HepG2 (cell line): ENCODE results near the gene ENO3. TPM values are rescaled to one million over a fixed set of nuclear protein-coding genes. Genes with fewer than 3 reads are reported as not detected.

Experiments used
- ATAC-seq: fragments of 200-7000 bp; cut with Tn5 transposase; 3 replicates; pipeline ENCODE4 v1.9.1; 2020; ENCODE audit warnings: mild to moderate bottlenecking, moderate library complexity
- BruUV-seq: library from RNA; stranded (reverse); fragments of 400-500 nt; replicated peaks from 2 replicates; lab custom pipeline; 2021; lab: Mats Ljungman, UMichigan
- CTCF ChIA-PET: fragments of 300-600 bp; formaldehyde crosslinking; extraction: SDS; loops from one replicate; lab custom pipeline; 2021; ENCODE audit warnings: low total read pairs, inconsistent platforms, low intra/inter-chr PET ratio; lab: Yijun Ruan, JAX
- POLR2A ChIA-PET: fragments of 350-600 bp; sonication (Branson Sonifier 250); formaldehyde crosslinking; loops from one replicate; lab custom pipeline; 2020; ENCODE audit warnings: antibody characterized with exemption, inconsistent platforms; lab: Yijun Ruan, JAX
- DNase-seq: peaks from one replicate; pipeline ENCODE4 v3.0.0-alpha.2; 2015; ENCODE audit warnings: low spot score
- FAIRE-seq: peaks from 3 replicates; lab custom pipeline; 2011; peaks lifted over from hg19 to GRCh38; lab: Jason Lieb, UNC
- H2AFZ ChIP-seq: one replicate; pipeline ENCODE4 v1.6.1; 2011; ENCODE audit warnings: low read length, inconsistent platforms
- H3K27ac ChIP-seq: fragments of 300-600 bp; 3 replicates; pipeline ENCODE4 v1.8.0; 2011; ENCODE audit warnings: mixed run types, mild to moderate bottlenecking, mixed read lengths, low read length, inconsistent platforms; ENCODE audit not compliant: insufficient read depth; ENCODE audit errors: extremely low read length
- H3K27me3 ChIP-seq, 2 experiments: fragments of 200-600 bp in 1 of 2; 2 replicates in 1 of 2; 3 replicates in 1 of 2; pipeline versions ENCODE4 v1.6.0 to v1.8.0; 2011; ENCODE audit warnings: low read length in 2 of 2, mild to moderate bottlenecking in 2 of 2, moderate library complexity in 2 of 2, inconsistent platforms in 1 of 2; ENCODE audit not compliant: insufficient read depth in 2 of 2, control insufficient read depth in 1 of 2
- H3K36me3 ChIP-seq, 2 experiments: fragments of 200-600 bp in 1 of 2; replicated peaks in 1 of 2; 2 replicates in 1 of 2; 3 replicates in 1 of 2; pipeline versions ENCODE4 v1.5.1 to v1.8.0; 2011; ENCODE audit warnings: low read length in 2 of 2, inconsistent platforms in 1 of 2; ENCODE audit not compliant: insufficient read depth in 2 of 2, control insufficient read depth in 1 of 2
- H3K4me1 ChIP-seq: 2 replicates; pipeline ENCODE4 v1.5.1; 2012; ENCODE audit warnings: low read length, inconsistent platforms; ENCODE audit not compliant: insufficient read depth
- H3K4me2 ChIP-seq: 2 replicates; pipeline ENCODE4 v1.6.0; 2011; ENCODE audit warnings: low read depth, low read length, inconsistent platforms
- H3K4me3 ChIP-seq, 3 experiments: fragments of 200-600 bp in 1 of 3; sonication (generic), shearing (Covaris generic) in 1 of 3; replicated peaks in 1 of 3; 2 replicates each; pipeline ENCODE4 v1.5.1; 2011 to 2016; ENCODE audit warnings: low read length in 3 of 3, inconsistent platforms in 2 of 3, low read depth in 2 of 3, mild to moderate bottlenecking in 2 of 3, control low read depth in 1 of 3, mixed read lengths in 1 of 3; ENCODE audit not compliant: insufficient read depth in 1 of 3
- H3K79me2 ChIP-seq: one replicate; pipeline ENCODE4 v1.6.1; 2011; ENCODE audit warnings: low read length, inconsistent platforms; ENCODE audit not compliant: insufficient read depth
- H3K9ac ChIP-seq: 2 replicates; pipeline ENCODE4 v1.6.0; 2011; ENCODE audit warnings: mild to moderate bottlenecking, low read depth, low read length, inconsistent platforms; ENCODE audit not compliant: insufficient read depth
- H3K9me3 ChIP-seq: 2 replicates; pipeline ENCODE4 v1.5.1; 2012; ENCODE audit warnings: mild to moderate bottlenecking, low read length
- H4K20me1 ChIP-seq: 2 replicates; pipeline ENCODE4 v1.6.0; 2011; ENCODE audit warnings: inconsistent platforms, mild to moderate bottlenecking, low read length, moderate library complexity; ENCODE audit not compliant: insufficient read depth
- ESRRA ChIP-seq: sonication (generic); formaldehyde crosslinking; IDR thresholded peaks from 2 replicates; pipeline ENCODE4 v1.5.1; 2020; ENCODE audit warnings: mild to moderate bottlenecking, low read depth, missing genetic modification reagents
- JUND ChIP-seq: sonication (generic); formaldehyde crosslinking; IDR thresholded peaks from 2 replicates; pipeline ENCODE4 v1.8.0; 2022; ENCODE audit warnings: mild to moderate bottlenecking, missing genetic modification reagents
- NFATC3 ChIP-seq: sonication (generic); formaldehyde crosslinking; IDR thresholded peaks from 2 replicates; pipeline ENCODE4 v1.5.1; 2020; ENCODE audit warnings: mild to moderate bottlenecking, missing genetic modification reagents
- RFXANK ChIP-seq: IDR thresholded peaks from 2 replicates; pipeline ENCODE4 v1.6.1; 2016
- SKI ChIP-seq: fragments of 450-650 bp; IDR thresholded peaks from one replicate; pipeline ENCODE4 v1.6.1; 2018; ENCODE audit warnings: mild to moderate bottlenecking; ENCODE audit not compliant: partially characterized antibody
- ZBTB34 ChIP-seq: sonication (generic); formaldehyde crosslinking; IDR thresholded peaks from 2 replicates; pipeline ENCODE4 v1.8.0; 2022; ENCODE audit warnings: mild to moderate bottlenecking, missing genetic modification reagents
- ZMAT5 ChIP-seq: sonication (generic); formaldehyde crosslinking; IDR thresholded peaks from 2 replicates; pipeline ENCODE4 v1.5.0; 2020; ENCODE audit warnings: mild to moderate bottlenecking, low read depth, missing genetic modification reagents, borderline replicate concordance
- ZNF570 ChIP-seq: sonication (generic); formaldehyde crosslinking; IDR thresholded peaks from 2 replicates; pipeline ENCODE4 v1.4.0; 2020; ENCODE audit warnings: mild to moderate bottlenecking, missing genetic modification reagents, borderline replicate concordance
- ZNF597 ChIP-seq: sonication (generic); formaldehyde crosslinking; IDR thresholded peaks from 2 replicates; pipeline ENCODE4 v1.5.0; 2020; ENCODE audit warnings: missing genetic modification reagents
- ZNF639 ChIP-seq: conservative IDR thresholded peaks from 2 replicates; pipeline ENCODE4 v1.6.1; 2018; ENCODE audit warnings: missing genetic modification reagents
- ZNF672 ChIP-seq: sonication (generic); formaldehyde crosslinking; IDR thresholded peaks from 2 replicates; pipeline ENCODE4 v1.8.1; 2022; ENCODE audit warnings: missing genetic modification reagents
- ZNF75D ChIP-seq: sonication (generic); formaldehyde crosslinking; IDR thresholded peaks from 2 replicates; pipeline ENCODE4 v1.8.1; 2023; ENCODE audit warnings: missing genetic modification reagents, mild to moderate bottlenecking, borderline replicate concordance
- ZNF772 ChIP-seq: sonication (generic); formaldehyde crosslinking; IDR thresholded peaks from 2 replicates; pipeline ENCODE4 v1.5.0; 2020; ENCODE audit warnings: mild to moderate bottlenecking, missing genetic modification reagents
- WGBS: methylation state at CpG from one replicate; pipeline ENCODE4 v1.1.6; 2017; ENCODE audit warnings: low lambda C conversion rate; 5-methylcytosine and 5-hydroxymethylcytosine counted together
- in situ Hi-C: cut with HindIII; loops from 2 replicates; pipeline ENCODE4 v1.10.0; 2017; ENCODE audit warnings: low pct_unique_long_range_greater_than_20kb; ENCODE audit not compliant: extremely low pct_ligation_motif_present
- intact Hi-C: fragments of 100-400 bp; cut with micrococcal nuclease; formaldehyde crosslinking; loops from one replicate; pipeline ENCODE4 v1.10.0; 2022; ENCODE audit not compliant: unreplicated experiment
- polyA plus RNA-seq, 8 experiments: library from polyadenylated mRNA; depleted of rRNA in 3 of 8; stranded (reverse) in 7 of 8; unstranded in 1 of 8; fragments of >200 nt; fragmentation: Illumina TruSeq in 4 of 8; extraction: Trizol in 4 of 8; gene quantifications; 2 replicates each; pipeline versions ENCODE4 v1.2.1 to v1.2.3, GENCODE V29; 2011 to 2016; ENCODE audit warnings: low read depth in 4 of 8, missing spikeins in 1 of 8, mixed read lengths in 1 of 8; ENCODE audit not compliant: insufficient read depth in 1 of 8
- total RNA-seq, 5 experiments: library from RNA; depleted of rRNA; stranded (reverse); fragments of >200 nt; fragmentation: Illumina TruSeq; extraction: Trizol; gene quantifications; 2 replicates each; pipeline ENCODE4 v1.2.3, GENCODE V29; 2016; ENCODE audit warnings: low read depth in 1 of 5

The ENO3 gene
- total and polyA plus RNA-seq, 2 of the 13 experiments (the other 11 are each of a cell fraction or from before 2014, with no cell fraction given) = 59.8 to 69.8 TPM

- H3K4me3 ChIP-seq = no peak within 1 kb of the TSS
- no TSS peak for BruUV-seq
- H3K9ac ChIP-seq = no peak within 1 kb of the TSS
- no peak for TF ChIP-seq ZNF570 (CRISPR knock-in tag)
- TF ChIP-seq ZNF639 (CRISPR knock-in tag) = no peak
- TF ChIP-seq ZNF597 (CRISPR knock-in tag) = no peak
- TF ChIP-seq NFATC3 (CRISPR knock-in tag) = no peak
- TF ChIP-seq ZNF75D (CRISPR knock-in tag) = no peak
- TF ChIP-seq SKI = no peak
- no peak for TF ChIP-seq ZBTB34
- no peak for TF ChIP-seq ZNF772 (CRISPR knock-in tag)
- no peak for TF ChIP-seq ZMAT5
- no peak for TF ChIP-seq ZNF672 (CRISPR knock-in tag)
- no peak for TF ChIP-seq RFXANK (CRISPR knock-in tag)
- TF ChIP-seq JUND (CRISPR knock-in tag) = no peak
- no peak for TF ChIP-seq ESRRA
- TF ChIP-seq, all 625 proteins: peak for 0
- ATAC-seq (no peak), FAIRE-seq (no peak), DNase-seq (no peak)
- intact Hi-C loops = no loop called here
- Histone ChIP-seq H3K4me1 (peaks cover 10% of the 10 kb centered on the region), H3K9me3 (no peaks in the 10 kb centered on the region), H3K36me3 (peaks cover 0 to 3% of the 10 kb centered on the region in 2 experiments; a peak in 1 of 5 replicates), H3K27me3 (no peaks in the 10 kb centered on the region), H3K79me2 (no peaks in the 10 kb centered on the region), H2AFZ (no peak within 1 kb of the TSS), H4K20me1 (no peaks in the 10 kb centered on the region), H3K27ac (no peak within 1 kb of the TSS), H3K4me2 (no peak within 1 kb of the TSS)
- 96% methylated on average over 14 of the region's 14 CpGs for WGBS
- CTCF ChIA-PET = no interaction called here
- POLR2A ChIA-PET = no interaction called here
- in situ Hi-C loops = no loop called here
Observed at GRCh38 chr17:4931963-4932362, 19.0 kb upstream of the ENO3 start, which contains the start of gene GP1BA. Gene GP1BA, plus strand, starts transcription at chr17:4932277. Its CDS starts 328 bp downstream, at chr17:4932605.
